ENCODE measurements around the gene CCL2. TPM values are rescaled to one million over a fixed set of nuclear protein-coding genes. Genes with fewer than 3 reads are reported as not detected.

Gene CCL2
- total RNA-seq, 1 experiment from 2014 or later: not detected

GRCh38 chr17:34221411-34221810 lies 33.7 kb upstream of the CCL2 start:
- ChIA-PET RAD21 (ENCODE audit: low non-redundant PET in 1 of 2, low total read pairs in 2 of 2, uncharacterized antibody in 2 of 2, unreplicated experiment in 2 of 2) (no interaction called here), CTCF (no interaction called here), POLR2A (no interaction called here)
- H3K4me1 ChIP-seq (ENCODE audit: control insufficient read depth in 1 of 2, insufficient read depth in 2 of 2, low read length in 2 of 2): no peaks in the 10 kb centered on the region
- no peaks in the 10 kb centered on the region for H3K27me3 ChIP-seq (ENCODE audit: insufficient read depth, low read length)
- no peak overlapping the region for H3K4me3 ChIP-seq (replicated peaks in 1 of 2; ENCODE audit: low read depth in 1 of 2, low read length in 2 of 2)
- H3K79me2 ChIP-seq (ENCODE audit: insufficient read depth, low read length): no peaks in the 10 kb centered on the region
- H3K27ac ChIP-seq (ENCODE audit: low read depth, low read length): no peak overlapping the region
- DNase-seq (ENCODE audit: low read depth, low spot score): no peak
- H3K9me2 ChIP-seq (ENCODE audit: insufficient read depth): no peaks in the 10 kb centered on the region
- no peaks in the 10 kb centered on the region for H4K20me1 ChIP-seq (ENCODE audit: insufficient read depth)
- no peak overlapping the region for H2AFZ ChIP-seq (ENCODE audit: low read depth, low read length, poor library complexity, severe bottlenecking)
- H3K36me3 ChIP-seq (ENCODE audit: control insufficient read depth in 1 of 2, insufficient read depth in 2 of 2, low read length in 2 of 2): no peaks in the 10 kb centered on the region
- H3K9ac ChIP-seq (ENCODE audit: low read length): no peak overlapping the region
- TF ChIP-seq TCF7L2 (IDR thresholded peaks at IDR 0.05; ENCODE audit: borderline replicate concordance, extremely low read depth, insufficient read depth, insufficient read length) (no peak), RAD21 (IDR thresholded peaks at IDR 0.05; ENCODE audit: low read depth) (no peak), MAX (IDR thresholded peaks at IDR 0.05) (no peak)
- no peak for ATAC-seq
- intact Hi-C loops (cut with micrococcal nuclease): no loop called here
- no TSS peak for BruUV-seq (replicated peaks)
- no peak overlapping the region for H3K4me2 ChIP-seq (ENCODE audit: low read length)
- H3K9me3 ChIP-seq (ENCODE audit: control insufficient read depth in 1 of 2, insufficient read depth in 1 of 2, low read depth in 1 of 2, low read length in 2 of 2): peaks cover 0 to 3% of the 10 kb centered on the region in 2 experiments; a peak in 1 of 4 replicates

GRCh38 chr17:34222722-34223497 lies 32.2 kb upstream of the CCL2 start:
- Histone ChIP-seq H3K9me2 (ENCODE audit: insufficient read depth) (no peaks in the 10 kb centered on the region), H2AFZ (ENCODE audit: low read depth, low read length, poor library complexity, severe bottlenecking) (no peak overlapping the region), H3K27ac (ENCODE audit: low read depth, low read length) (no peak overlapping the region), H3K9ac (ENCODE audit: low read length) (no peak overlapping the region), H3K79me2 (ENCODE audit: insufficient read depth, low read length) (no peaks in the 10 kb centered on the region), H4K20me1 (ENCODE audit: insufficient read depth) (no peaks in the 10 kb centered on the region), H3K4me1 (ENCODE audit: control insufficient read depth in 1 of 2, insufficient read depth in 2 of 2, low read length in 2 of 2) (no peaks in the 10 kb centered on the region), H3K9me3 (ENCODE audit: control insufficient read depth in 1 of 2, insufficient read depth in 1 of 2, low read depth in 1 of 2, low read length in 2 of 2) (peaks cover 0 to 3% of the 10 kb centered on the region in 2 experiments; a peak in 1 of 4 replicates), H3K36me3 (ENCODE audit: control insufficient read depth in 1 of 2, insufficient read depth in 2 of 2, low read length in 2 of 2) (no peaks in the 10 kb centered on the region), H3K27me3 (ENCODE audit: insufficient read depth, low read length) (no peaks in the 10 kb centered on the region), H3K4me3 (replicated peaks in 1 of 2; ENCODE audit: low read depth in 1 of 2, low read length in 2 of 2) (no peak overlapping the region), H3K4me2 (ENCODE audit: low read length) (no peak overlapping the region)
- ChIA-PET POLR2A (no interaction called here), RAD21 (ENCODE audit: low non-redundant PET in 1 of 2, low total read pairs in 2 of 2, uncharacterized antibody in 2 of 2, unreplicated experiment in 2 of 2) (no interaction called here), CTCF (interaction anchor here (1.2 kb wide), 1 partner anchor 139 kb away, joined by 3 read pairs; no protein-coding TSS in a partner anchor)
- ATAC-seq (no peak), DNase-seq (ENCODE audit: low read depth, low spot score) (no peak)
- intact Hi-C loops (cut with micrococcal nuclease): no loop called here
- BruUV-seq (replicated peaks): no TSS peak
- TF ChIP-seq ZBTB33 (IDR thresholded peaks at IDR 0.05; ENCODE audit: extremely low read depth, insufficient replicate concordance, low read length) (no peak), ATF3 (IDR thresholded peaks at IDR 0.05) (no peak), JUND (IDR thresholded peaks at IDR 0.05) (no peak), CEBPB (IDR thresholded peaks at IDR 0.05; ENCODE audit: low read depth) (no peak), RAD21 (IDR thresholded peaks at IDR 0.05; ENCODE audit: low read depth) (no peak), SP1 (IDR thresholded peaks at IDR 0.05; ENCODE audit: low read depth) (no peak), POLR2A (IDR thresholded peaks at IDR 0.05; ENCODE audit: borderline replicate concordance, extremely low read depth, insufficient read depth, insufficient read length) (no peak), ZNF274 (IDR thresholded peaks at IDR 0.05; ENCODE audit: low read depth, low read length) (no peak), ELF1 (IDR thresholded peaks at IDR 0.05; ENCODE audit: borderline replicate concordance, low read depth) (no peak), FOSL1 (IDR thresholded peaks at IDR 0.05; ENCODE audit: low read depth) (no peak), YY1 (IDR thresholded peaks at IDR 0.05; ENCODE audit: extremely low read depth, insufficient replicate concordance, low read depth, low read length) (no peak), REST (IDR thresholded peaks at IDR 0.05; ENCODE audit: low read depth) (no peak)

Data from HCT116 (cell line).